GM19324 (cell line): Measurements from ENCODE around the gene ISM1.
"Not testable (repeated sequence)": the region's sequence is repeated elsewhere in the genome, so short reads cannot be mapped to it uniquely, and the experiment has no call there.

Experiments
- ATAC-seq: cut with Tn5 transposase; IDR thresholded peaks from one replicate; pipeline ENCODE4 v1.9.1; 2021; ENCODE audit warnings: mild to moderate bottlenecking, moderate library complexity; ENCODE audit not compliant: unreplicated experiment, low FRiP score

Gene ISM1

DNA sequence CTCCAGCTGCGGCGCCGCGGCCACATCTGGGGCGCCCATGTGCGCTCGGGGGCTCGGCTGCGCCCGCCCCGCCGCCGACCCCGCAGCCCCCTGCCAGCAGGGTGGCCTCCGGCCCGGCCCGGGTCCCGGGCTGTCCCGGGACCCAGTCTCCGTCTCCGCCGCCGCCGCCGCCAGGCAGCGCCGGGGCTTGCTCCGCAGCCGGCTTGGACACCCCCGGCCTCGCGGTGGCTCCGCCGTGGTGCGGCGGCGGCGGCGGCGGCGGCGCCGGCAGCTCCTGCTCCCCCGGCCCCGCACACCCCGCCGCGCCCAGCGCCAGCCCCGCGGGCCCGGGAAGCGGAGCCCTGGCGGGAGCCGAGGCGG is 219 bp downstream of the ISM1 start:
- peak; percentile 31 for ATAC-seq

DNA sequence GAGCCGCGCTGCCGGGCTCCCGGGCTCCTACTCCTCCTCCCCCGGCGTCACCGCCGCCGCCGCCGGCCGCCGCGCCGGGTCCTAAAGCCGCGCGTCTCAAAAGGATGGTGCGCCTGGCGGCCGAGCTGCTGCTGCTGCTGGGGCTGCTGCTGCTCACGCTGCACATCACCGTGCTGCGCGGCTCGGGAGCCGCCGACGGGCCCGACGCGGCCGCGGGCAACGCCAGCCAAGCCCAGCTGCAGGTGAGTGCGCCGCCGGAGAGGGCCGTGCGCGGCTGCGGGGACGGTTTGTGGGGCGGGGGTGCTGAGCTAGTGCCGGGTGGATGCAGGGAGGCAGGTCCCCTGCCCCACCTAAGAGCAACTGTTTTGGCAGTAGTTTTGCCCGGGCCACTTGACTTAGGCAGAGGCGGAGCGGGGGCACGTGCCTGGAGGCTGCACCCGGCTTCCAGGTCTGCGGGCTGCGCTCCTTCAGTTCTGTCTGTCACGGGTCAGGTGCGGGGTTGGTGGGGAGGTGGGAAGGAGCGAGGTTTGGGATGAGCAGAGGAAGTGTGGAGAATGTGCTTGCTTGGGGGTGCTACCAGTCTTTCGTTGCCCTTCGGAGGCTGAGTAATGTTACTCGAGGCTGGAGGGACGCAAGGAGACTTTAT is 722 bp downstream of the ISM1 start:
- peak; percentile 87 for ATAC-seq

DNA sequence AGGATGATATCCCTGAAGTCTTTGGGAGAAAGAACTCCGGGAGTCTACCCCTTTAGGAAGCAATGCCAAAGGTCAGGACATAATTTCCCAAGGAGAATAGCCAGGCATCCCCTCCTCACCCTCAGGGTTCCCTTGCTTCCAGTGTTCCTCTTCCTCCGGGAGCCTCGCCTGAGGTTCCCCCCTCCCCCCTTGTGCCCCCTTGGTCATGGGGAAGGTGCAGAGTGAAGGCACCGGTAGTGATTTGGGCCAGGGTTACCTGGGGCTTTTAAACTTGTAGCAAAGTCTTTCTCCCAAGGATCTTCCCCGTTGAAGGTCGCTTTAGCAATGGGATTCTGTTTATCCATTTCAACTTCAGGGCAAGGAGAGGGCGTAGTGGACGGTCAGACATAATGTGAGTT is 1.2 kb downstream of the ISM1 start:
- no peak for ATAC-seq

DNA sequence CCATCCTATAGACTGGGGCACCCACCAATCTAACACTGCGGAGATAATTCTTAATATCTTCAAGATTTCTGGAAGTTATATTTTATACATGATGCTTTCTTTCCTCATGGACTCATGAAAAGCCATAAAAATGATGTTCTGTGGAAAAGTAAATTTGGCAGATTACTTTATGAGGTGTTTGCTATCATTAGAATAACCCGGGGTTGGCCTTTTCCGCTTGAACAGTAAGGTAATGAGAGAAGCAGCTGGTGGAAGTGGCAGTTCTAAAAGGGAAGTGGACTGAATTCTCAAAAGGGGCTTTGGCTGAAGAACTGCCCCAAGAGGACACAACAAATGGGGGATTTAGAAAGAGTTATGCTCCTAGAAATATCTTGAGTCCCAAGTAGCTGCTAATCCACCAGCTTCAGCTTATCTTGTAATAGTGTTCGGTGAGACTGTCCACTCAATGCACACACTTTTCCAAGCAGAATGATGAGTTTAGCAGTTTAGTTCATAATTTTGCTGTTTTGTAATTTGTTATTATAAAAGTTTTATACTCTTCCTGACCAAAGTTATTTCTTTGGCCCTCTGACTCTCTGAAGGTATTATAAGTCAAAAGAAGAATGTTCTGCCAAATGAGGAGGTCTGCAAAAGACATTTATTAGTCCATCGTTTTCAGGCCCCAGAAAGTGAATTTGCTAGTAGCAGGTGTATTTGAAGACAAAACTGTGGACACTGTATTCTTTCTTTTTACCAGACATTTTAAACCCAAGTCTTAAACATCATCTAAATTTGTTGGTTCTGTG is 2.9 kb downstream of the ISM1 start:
- no peak for ATAC-seq

DNA sequence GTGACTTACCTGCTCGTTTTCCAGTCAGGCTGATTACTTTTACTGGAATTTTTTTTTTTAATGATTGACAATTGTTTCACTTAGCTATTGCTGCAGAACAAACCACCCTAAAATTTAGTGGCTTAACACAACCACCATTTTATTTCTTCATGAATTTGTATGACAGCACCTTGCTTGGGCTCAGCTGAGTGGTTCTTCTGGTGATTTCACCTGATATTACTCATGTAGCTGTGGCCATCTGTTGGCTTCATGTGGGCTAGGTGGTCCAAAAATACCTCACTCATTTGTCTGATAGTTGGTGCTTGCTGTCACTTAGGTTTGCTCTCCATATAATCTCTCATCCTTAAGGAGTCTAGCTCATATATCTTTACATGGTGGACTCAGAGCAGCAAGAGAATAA is 5.3 kb downstream of the ISM1 start:
- ATAC-seq: no peak

DNA sequence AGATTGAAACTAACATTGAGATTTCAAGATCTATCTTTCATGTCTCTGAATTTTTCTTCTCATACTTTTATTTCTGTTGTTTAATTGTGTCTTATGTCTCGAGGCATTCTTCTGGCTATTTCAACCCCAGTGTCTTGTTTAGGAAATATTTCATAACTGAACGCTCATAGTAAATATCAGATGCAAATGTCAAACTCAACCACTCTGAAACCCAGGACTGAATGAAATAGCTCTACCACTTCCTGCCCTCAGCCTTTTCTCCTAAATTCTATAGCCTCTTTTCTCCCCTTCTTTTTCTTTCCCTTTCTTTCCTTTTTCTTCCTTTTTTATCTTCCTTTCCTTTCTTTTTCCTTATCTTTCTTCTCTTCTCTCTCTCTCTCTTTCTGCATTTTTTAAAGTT is 7.7 kb downstream of the ISM1 start:
- ATAC-seq: no peak

DNA sequence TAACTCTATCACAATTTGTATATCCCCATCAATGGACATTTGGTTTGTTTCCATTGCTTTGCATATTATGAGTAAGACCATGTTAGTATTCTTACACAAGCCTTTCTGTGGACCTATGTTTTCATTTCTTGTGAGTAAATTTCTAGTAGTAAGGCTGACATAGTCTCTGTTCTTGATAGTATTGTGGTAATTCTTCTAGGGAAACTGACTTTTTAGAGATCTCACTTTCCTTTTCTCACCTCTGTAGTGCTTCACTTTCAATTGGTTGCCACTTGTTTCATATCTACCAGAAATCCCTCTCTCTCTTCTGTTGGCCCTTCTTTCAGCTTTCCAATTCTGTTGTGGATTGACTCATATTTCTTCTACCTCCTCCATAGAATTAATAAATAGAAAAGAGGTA is 8.5 kb downstream of the ISM1 start:
- peak; percentile 66 for ATAC-seq

DNA sequence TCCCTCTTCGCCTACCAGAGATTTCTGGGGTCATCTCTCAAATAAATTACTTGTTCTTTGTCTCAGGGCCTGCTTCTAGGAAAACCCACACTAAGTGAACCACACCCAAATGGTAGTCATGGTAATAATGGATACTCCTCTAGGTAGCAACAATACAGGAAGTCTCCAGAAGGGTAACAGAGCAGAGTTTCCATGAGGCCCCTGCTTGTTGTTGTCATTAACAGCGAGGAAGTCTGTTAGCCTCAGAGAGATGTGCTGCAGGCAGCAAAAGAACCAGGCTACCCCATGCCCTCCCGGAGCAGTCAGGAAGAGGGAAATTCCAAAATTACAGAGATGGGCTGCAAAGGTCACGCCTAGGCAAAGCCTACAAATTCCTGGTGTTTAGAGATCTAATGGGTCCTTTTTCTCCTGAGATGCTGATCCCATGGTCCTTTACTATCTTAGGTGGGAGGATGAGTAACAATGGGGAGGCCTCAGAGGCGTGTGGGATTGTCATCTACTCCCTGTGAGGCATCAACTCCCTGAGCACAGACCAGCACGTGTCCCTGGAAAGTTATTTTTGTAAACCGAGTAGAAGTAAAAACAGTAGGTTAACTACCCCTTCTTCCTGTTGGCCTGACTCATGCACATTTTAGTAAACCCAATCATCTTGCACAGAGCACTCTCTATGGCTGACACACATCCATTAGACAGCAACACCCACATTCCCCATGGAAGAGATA is 10.1 kb downstream of the ISM1 start:
- ATAC-seq: no peak

DNA sequence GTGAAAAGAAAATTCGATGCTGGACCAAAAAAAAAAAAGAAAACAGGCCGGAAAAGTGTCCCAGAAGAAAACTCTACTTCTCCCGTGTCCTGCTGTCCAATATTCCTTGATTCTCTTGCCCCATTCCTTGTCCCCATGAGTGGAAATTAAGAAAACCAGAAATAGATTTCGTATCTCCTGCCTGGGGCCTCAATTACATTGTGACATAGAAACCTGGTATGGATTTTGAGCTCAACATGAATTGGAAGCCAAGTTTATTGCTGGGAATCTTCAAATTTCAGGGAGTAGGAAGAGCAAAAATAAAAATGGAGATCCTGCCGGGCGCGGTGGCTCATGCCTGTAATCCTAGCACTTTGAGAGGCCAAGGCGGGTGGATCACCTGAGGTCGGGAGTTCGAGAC is 11.9 kb downstream of the ISM1 start:
- no peak for ATAC-seq

DNA sequence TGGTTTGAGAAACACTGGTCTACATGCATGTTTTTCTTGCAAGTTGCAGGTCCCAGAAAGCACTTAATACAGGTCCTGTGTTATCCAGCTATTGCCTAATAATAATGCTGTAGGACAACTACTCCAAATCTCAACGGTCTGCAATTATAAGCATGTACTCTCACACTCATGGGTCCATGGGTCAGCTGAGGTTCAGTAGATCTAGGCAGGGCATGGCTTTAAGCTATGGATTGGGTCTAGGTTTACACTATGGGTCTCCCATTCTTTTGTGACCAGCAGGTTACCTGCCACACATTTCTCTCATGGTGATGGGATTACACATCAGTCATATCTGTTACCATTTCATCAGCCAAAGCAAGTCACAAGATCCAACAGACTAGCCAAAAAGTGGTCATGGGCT is 13.9 kb downstream of the ISM1 start:
- no peak for ATAC-seq

DNA sequence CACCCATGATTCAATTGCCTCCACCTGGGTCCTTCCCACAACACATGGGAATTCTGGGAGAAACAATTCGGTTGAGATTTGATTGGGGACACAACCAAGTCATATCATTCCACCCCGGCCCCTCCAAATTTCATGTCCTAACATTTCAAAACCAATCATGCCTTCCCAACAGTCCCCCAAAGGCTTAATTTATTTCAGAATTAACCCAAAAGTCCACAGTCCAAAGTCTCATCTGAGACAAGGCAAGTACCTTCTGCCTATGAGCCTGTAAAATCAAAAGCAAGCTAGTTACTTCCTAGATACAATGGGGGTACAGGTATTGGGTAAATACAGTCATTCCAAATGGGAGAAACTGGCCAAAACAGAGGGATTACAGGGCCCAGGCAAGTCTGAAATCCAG is 15.3 kb downstream of the ISM1 start:
- not testable (repeated sequence) for ATAC-seq

DNA sequence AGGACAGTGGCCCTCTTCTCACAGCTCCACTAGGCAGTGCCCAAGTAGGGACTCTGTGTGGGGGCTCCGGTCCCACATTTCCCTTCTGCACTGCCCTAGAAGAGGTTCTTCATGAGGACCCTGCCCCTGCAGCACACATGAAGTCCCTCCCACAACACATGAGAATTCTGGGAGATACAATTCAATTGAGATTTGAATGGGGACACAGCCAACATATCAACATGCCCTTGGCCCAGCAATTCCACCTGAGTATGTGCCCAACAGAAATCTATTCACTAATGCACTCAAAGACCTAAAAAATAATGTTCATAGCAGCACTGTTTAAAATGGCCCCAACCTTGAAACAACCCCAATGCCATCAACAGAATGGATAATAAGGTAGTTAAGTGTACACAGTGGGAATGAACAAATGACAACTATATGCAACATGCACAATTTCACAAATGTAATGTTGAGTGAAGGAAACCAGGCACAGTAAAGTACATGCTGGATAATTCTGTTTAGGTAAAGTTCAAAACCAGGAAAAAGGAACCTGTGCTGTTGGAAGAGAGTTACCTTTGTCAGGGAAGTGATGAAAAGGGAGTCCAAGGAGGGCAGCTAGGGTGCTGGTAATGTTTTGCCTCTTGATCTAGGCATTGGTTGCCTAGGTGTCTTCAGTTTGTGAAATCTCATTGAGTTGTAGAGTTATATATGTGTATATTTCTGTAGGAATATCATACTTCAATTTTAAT is 16.1 kb downstream of the ISM1 start:
- ATAC-seq: no peak

DNA sequence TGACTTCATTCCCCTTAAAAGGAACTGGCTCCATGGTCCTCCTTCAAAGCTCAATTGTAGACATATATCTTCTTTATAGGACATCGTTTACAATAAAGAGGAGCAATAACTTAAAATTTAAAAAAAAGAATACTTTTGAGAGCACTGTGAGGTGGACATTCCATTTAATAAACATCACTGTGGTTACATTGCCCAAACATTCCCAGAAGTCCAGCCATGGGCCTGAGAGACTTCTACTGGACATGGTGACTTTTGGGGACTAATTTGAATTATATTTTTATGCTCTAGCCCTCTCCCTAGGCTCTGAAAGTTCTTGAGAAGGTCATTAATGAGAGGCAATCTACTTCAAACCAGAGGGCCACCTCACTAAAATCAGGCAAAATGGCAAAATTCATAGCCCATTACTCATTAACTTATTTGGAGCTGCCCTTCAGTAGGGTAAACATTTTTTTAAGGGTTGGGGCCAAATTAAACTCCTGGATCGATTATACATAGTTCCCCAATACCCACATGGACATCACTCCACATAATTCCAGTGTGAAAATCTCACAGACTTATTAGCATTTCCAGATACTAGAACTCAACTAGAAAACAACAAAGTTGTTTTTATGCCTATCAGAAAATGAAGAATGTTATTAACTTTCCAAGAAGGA is 17.1 kb downstream of the ISM1 start:
- ATAC-seq: no peak

DNA sequence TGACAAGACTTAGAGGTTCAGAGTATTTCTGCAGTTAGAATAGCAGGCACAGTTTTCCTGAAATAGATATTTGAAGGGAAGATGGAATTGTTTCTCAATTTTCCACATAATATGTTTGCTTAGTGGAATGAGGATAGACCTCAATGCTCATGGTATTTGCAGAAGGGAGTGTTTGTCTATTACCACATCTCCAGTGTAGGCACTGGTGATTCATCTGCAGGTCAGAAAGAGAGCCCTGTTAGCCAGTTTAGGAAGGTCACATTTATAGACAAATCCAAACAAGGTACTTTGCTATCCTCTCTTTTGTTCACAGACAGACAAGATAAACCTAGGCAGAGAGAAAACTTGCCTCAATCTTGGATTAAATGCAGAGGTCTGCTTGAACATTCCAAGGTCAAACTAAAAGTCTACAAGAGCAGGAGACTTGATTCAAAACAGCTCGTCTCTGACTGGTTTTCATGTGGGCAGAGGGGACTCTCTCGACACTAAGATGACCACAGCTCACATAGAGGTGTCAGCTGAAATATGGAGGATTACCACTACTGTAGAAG is 22.8 kb downstream of the ISM1 start:
- no peak for ATAC-seq

DNA sequence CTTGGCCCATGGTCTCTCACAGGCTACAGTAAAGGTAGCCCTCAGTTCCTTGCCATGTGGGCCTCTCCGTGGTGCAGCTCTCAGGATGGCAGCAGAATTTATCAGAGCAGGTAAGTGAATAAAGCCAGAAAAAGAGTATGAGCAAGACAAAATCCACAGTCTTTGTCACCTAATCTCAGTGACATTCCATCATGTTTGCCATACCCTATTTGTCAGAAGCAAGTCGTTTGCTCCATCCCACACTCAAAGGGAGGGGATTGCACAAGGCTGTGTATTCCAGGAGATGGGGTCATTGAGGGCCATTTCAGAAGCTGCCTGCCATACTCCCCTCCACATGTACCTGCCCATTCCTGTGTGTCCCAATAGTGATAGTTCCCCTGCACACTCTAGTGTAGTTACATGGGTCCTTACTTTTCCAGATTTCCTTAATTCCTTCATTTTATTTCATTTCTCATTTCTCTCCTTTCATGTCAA is 24.2 kb downstream of the ISM1 start:
- no peak for ATAC-seq

DNA sequence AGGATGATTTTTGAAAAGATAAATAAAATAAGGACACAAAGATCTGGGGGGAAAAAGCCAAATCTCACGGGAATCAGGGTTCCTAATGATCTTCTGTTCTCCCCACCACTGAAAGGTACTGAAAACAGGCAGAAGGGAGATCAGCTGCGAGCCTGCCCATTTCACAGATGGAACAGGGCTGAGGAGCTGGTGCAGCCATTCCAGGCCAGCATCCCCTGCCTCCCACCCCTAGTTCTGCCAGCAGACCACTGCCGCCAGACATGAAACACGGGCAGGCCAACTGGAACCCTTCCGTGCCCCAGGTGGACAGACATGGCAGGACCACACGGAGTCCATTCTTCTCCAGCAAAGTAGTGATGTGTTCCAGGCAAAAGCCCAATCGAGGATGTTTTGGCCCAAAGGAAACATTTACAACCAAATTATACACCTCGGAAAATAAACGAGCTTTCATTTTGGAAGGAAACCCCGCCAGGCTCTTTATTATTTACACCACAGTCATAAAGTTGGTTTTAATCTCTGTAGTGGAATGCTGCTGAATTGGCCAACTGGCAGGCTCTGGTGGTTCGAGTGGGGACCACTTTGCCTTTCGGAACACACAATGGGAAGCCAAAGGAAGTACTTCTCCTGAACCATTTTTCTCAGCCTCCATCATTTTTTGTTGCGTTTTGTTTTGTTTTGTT is 28.2 kb downstream of the ISM1 start:
- no peak for ATAC-seq

DNA sequence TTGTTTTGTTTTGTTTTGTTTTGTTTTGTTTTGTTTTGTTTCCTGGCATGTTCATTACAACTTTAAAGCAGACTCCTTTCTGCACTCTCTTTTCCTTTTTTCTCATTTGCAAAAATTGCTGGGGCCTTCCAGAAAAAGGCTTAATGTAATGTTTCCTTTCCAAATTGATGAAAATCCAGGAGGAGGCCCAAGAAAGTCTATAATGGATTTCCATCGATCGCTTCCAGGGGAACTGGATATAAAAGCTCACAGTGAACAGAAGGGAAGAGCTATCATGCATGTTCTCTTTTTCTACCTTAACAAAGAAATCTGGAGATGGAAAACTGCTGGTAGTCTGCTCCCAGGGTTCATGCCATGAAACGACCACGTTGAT is 28.7 kb downstream of the ISM1 start:
- no peak for ATAC-seq

DNA sequence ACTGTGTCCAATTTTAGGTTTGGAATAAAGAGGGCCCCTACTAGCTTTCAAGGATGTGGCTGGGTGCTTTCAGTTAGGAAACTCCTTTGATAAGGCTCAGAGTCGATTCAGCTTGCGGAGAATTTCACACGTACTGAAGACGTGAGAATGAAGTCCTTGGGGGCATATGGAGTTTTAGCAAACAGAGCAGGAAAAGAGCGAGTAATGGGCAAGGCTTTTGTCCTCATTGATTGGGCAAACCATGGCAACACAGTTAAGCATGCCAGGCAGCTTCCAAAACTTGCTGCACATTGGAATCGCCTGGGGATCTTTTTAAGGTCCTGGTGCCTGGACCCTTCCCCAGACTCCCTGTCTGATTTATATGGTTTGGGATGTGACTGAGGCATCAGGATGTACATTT is 29.2 kb downstream of the ISM1 start:
- no peak for ATAC-seq

DNA sequence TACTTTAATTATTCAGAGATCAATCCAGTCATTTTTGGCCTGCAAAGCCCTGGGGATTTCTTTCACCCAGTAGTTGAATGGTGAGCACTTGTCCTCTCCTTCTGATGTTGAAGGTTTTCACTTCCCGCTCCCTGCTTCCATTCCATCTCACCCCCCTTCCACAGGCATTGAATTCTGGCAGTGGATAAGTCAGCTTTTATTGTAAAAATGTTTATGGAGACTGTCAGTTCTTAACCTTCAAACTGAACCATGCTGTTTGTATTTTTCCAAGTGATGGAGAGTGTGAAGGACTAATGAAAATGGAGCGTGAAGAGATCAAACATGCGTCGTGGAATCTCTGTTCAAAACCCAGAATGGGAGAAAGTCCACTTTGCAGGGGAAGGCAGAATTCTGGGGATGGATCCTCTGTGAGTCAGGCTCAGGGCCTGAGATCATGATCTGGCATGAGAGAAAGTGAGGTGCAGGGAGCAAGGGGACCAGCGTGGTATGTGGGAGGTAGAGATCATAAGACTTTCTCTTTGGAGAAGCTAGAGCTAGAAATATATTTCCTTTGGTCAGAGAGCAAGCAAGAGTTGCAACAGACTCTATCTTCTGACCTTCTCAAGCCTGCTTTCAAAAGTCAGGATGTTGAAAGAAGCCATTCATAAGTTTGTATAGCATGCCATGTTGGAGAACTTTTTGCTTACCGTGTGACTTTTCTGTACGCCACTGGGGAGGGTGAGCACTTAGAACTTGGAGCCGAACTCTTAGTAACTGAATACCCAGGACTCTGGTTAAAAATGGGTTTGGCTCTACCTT is 30.2 kb downstream of the ISM1 start:
- ATAC-seq: no peak
